D721Med (cell line): ENCODE data around the gene TEAD4.

Source experiments
- DNase-seq: peaks from one replicate; pipeline ENCODE4 v3.0.0; 2011; ENCODE audit warnings: low spot score; ENCODE audit not compliant: insufficient read length
- FAIRE-seq: peaks from 2 replicates; lab custom pipeline; 2011; peaks lifted over from hg19 to GRCh38; lab: Jason Lieb, UNC
- CTCF ChIP-seq: IDR thresholded peaks from 2 replicates; pipeline ENCODE4 v1.5.1; 2012; ENCODE audit warnings: mild to moderate bottlenecking, control low read depth; ENCODE audit not compliant: insufficient read depth; ENCODE audit errors: missing control alignments

TEAD4 gene

GRCh38 chr12:2941524-2941923 lies 17.7 kb upstream of the TEAD4 start:
- DNase-seq (no peak), FAIRE-seq (no peak)
- no peak for TF ChIP-seq CTCF

GRCh38 chr12:2944401-2945047 lies 14.7 kb upstream of the TEAD4 start:
- FAIRE-seq = no peak
- TF ChIP-seq CTCF = peak; percentile 86
- no peak for DNase-seq

- TF ChIP-seq CTCF = no peak
Measured at GRCh38 chr12:2949411-2949810, 9.8 kb upstream of the TEAD4 start.

GRCh38 chr12:2955888-2956287 lies 3.3 kb upstream of the TEAD4 start:
- no peak for FAIRE-seq
- no peak for DNase-seq
- TF ChIP-seq CTCF = no peak

More at GRCh38 chr12:2949411-2949810, 9.8 kb upstream of the TEAD4 start:
- FAIRE-seq (no peak), DNase-seq (no peak)

GRCh38 chr12:2957816-2958431 lies 1.3 kb upstream of the TEAD4 start:
- TF ChIP-seq CTCF = no peak
- no peak for DNase-seq
- FAIRE-seq = no peak

GRCh38 chr12:2958432-2959191 lies 585 bp upstream of the TEAD4 start:
- DNase-seq = peak; percentile 84
- FAIRE-seq = no peak
- TF ChIP-seq CTCF = no peak
